Measurements from ENCODE around the gene GSTK1.
"Not testable (repeated sequence)": the region's sequence is repeated elsewhere in the genome, so short reads cannot be mapped to it uniquely, and the experiment has no call there.

GSTK1 gene

GRCh38 chr7:143272871-143273270 is 9.6 kb downstream of the GSTK1 start:
- no peak for DNase-seq (ENCODE audit: low read depth)

GRCh38 chr7:143279186-143280098 is 16.2 kb downstream of the GSTK1 start:
- DNase-seq (ENCODE audit: low read depth): no peak

- DNase-seq (ENCODE audit: low read depth): no peak
Measured at GRCh38 chr7:143280160-143280559, 16.9 kb downstream of the GSTK1 start.

- no peak for DNase-seq (ENCODE audit: low read depth)
Measured at GRCh38 chr7:143280566-143280965, 17.3 kb downstream of the GSTK1 start.

GRCh38 chr7:143281529-143281928 is 18.3 kb downstream of the GSTK1 start:
- no peak for DNase-seq (ENCODE audit: low read depth)

- no peak for DNase-seq (ENCODE audit: low read depth)
Measured at GRCh38 chr7:143282124-143282523, 18.9 kb downstream of the GSTK1 start.

GRCh38 chr7:143283381-143283780 is 20.1 kb downstream of the GSTK1 start:
- DNase-seq (ENCODE audit: low read depth): no peak

GRCh38 chr7:143284591-143285469 is 21.6 kb downstream of the GSTK1 start, which contains the start of gene TMEM139:
TSS of gene TMEM139 (plus strand) at chr7:143284958. CDS start at chr7:143285958, 1,000 bp downstream.
- no peak for DNase-seq (ENCODE audit: low read depth)

- no peak for DNase-seq (ENCODE audit: low read depth)
Measured at GRCh38 chr7:143285470-143285778, 22.2 kb downstream of the GSTK1 start.

GRCh38 chr7:143285806-143286521 is 22.7 kb downstream of the GSTK1 start:
- DNase-seq (ENCODE audit: low read depth): no peak

- DNase-seq (ENCODE audit: low read depth): no peak
Measured at GRCh38 chr7:143286522-143286890, 23.3 kb downstream of the GSTK1 start.

- no peak for DNase-seq (ENCODE audit: low read depth)
Measured at GRCh38 chr7:143287339-143287934, 24.2 kb downstream of the GSTK1 start.

- peak; percentile 95 for DNase-seq (ENCODE audit: low read depth)
Measured at GRCh38 chr7:143287935-143288826, 24.9 kb downstream of the GSTK1 start, which contains the start of gene CASP2. TSS of gene CASP2 (plus strand) at chr7:143288351. CDS start at chr7:143288456, 105 bp downstream.

GRCh38 chr7:143288836-143289235 is 25.6 kb downstream of the GSTK1 start:
- DNase-seq (ENCODE audit: low read depth): no peak

GRCh38 chr7:143289421-143289820 is 26.2 kb downstream of the GSTK1 start:
- DNase-seq (ENCODE audit: low read depth): no peak

- DNase-seq (ENCODE audit: low read depth): not testable (repeated sequence)
Measured at GRCh38 chr7:143289888-143290287, 26.6 kb downstream of the GSTK1 start.

- DNase-seq (ENCODE audit: low read depth): no peak
Measured at GRCh38 chr7:143290293-143290692, 27.1 kb downstream of the GSTK1 start.

GRCh38 chr7:143292876-143293275 is 29.6 kb downstream of the GSTK1 start:
- DNase-seq (ENCODE audit: low read depth): no peak

GRCh38 chr7:143295870-143296269 is 32.6 kb downstream of the GSTK1 start:
- DNase-seq (ENCODE audit: low read depth): no peak

- no peak for DNase-seq (ENCODE audit: low read depth)
Measured at GRCh38 chr7:143296686-143297085, 33.4 kb downstream of the GSTK1 start.

GRCh38 chr7:143299346-143299745 is 36.1 kb downstream of the GSTK1 start:
- DNase-seq (ENCODE audit: low read depth): no peak

Measured in stimulated activated CD8-positive, alpha-beta memory T cell treated with anti-CD3 and anti-CD28 coated beads, Interleukin-7, amount 100 ng/mL, for 24 hours (primary cell).